NB4 (cell line): ENCODE results near the gene MYBPHL.

Experiments
- CTCF ChIP-seq: IDR thresholded peaks from one replicate; pipeline ENCODE4 v1.5.1; 2012; ENCODE audit warnings: low read depth, low read length
- MAX ChIP-seq: IDR thresholded peaks from 2 replicates; pipeline ENCODE4 v1.6.1; 2011; ENCODE audit warnings: low read depth, low read length
- MYC ChIP-seq: IDR thresholded peaks from 2 replicates; pipeline ENCODE4 v1.6.1; 2011; ENCODE audit warnings: low read depth, low read length
- POLR2A ChIP-seq: IDR thresholded peaks from 2 replicates; pipeline ENCODE4 v1.6.1; 2011; ENCODE audit warnings: mild to moderate bottlenecking; ENCODE audit not compliant: insufficient read length; ENCODE audit errors: extremely low read depth

- no peak for TF ChIP-seq CTCF
- TF ChIP-seq POLR2A = no peak
- no peak for TF ChIP-seq MAX
- TF ChIP-seq MYC = no peak
These were observed 34.6 kb downstream of the MYBPHL start for GRCh38 chr1:109272021-109272799.
